ENCODE measurements around the gene AGPS. TPM values are rescaled to one million over a fixed set of nuclear protein-coding genes. Genes with fewer than 3 reads are reported as not detected.

AGPS gene
- total RNA-seq, 1 donor = 33.1 TPM

DNA sequence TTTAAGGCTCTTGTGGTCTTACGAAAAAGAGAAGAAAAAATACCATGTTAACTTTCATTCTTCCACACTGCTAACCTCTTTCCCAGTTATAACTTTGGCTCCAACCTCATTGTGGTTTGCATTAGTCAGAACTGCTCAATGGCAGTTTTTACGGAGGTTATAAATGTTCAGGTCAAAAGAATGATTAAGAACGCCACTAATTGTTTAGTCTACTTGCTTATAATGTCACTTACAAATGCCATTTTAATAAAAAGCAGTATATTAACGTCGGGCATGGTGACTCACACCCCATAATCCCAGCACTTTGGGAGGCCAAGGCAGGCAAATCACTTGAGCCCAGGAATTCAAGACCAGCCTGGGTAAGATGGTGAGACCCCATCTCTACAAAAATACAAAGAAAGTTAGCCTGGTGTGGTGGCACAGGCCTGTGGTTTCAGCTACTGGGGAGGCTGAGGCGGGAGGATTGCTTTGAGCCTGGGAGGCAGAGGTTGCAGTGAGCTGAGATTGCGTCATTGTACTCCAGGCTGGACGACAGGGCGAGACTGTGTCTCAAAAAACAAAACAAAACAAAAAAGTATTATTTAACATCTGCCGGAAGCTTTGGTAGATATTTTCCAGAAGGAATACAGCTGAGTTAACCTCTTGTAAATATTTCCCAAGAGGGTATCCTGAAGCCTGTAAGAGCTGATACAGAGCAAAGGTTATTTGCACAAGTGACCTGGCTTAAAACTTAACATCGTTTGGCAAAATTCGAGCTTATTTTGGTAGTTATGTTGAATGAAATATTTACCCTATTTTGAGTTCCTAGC is 5.1 kb downstream of the AGPS start:
- TF ChIP-seq, protein P1, sequence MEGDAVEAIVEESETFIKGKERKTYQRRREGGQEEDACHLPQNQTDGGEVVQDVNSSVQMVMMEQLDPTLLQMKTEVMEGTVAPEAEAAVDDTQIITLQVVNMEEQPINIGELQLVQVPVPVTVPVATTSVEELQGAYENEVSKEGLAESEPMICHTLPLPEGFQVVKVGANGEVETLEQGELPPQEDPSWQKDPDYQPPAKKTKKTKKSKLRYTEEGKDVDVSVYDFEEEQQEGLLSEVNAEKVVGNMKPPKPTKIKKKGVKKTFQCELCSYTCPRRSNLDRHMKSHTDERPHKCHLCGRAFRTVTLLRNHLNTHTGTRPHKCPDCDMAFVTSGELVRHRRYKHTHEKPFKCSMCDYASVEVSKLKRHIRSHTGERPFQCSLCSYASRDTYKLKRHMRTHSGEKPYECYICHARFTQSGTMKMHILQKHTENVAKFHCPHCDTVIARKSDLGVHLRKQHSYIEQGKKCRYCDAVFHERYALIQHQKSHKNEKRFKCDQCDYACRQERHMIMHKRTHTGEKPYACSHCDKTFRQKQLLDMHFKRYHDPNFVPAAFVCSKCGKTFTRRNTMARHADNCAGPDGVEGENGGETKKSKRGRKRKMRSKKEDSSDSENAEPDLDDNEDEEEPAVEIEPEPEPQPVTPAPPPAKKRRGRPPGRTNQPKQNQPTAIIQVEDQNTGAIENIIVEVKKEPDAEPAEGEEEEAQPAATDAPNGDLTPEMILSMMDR (IDR thresholded peaks at IDR 0.05; ENCODE audit: insufficient read depth, low read length) = no peak
- no peak overlapping the region for H3K4me3 ChIP-seq (ENCODE audit: low read depth, low read length)
- peak; percentile 92 for DNase-seq (ENCODE audit: low read depth)

GRCh38 chr2:177398290-177398683 is 5.7 kb downstream of the AGPS start:
- H3K4me3 ChIP-seq (ENCODE audit: low read depth, low read length) = no peak overlapping the region
- no peak for DNase-seq (ENCODE audit: low read depth)
- TF ChIP-seq, protein P1 (IDR thresholded peaks at IDR 0.05; ENCODE audit: insufficient read depth, low read length) = no peak

- TF ChIP-seq, protein P1 (IDR thresholded peaks at IDR 0.05; ENCODE audit: insufficient read depth, low read length) = no peak
- H3K4me3 ChIP-seq (ENCODE audit: low read depth, low read length) = no peak overlapping the region
- DNase-seq (ENCODE audit: low read depth) = no peak
Observed at GRCh38 chr2:177398791-177399190, 6.2 kb downstream of the AGPS start.

GRCh38 chr2:177399376-177399775 is 6.8 kb downstream of the AGPS start:
- no peak overlapping the region for H3K4me3 ChIP-seq (ENCODE audit: low read depth, low read length)
- TF ChIP-seq, protein P1 (IDR thresholded peaks at IDR 0.05; ENCODE audit: insufficient read depth, low read length) = no peak
- no peak for DNase-seq (ENCODE audit: low read depth)

GRCh38 chr2:177400337-177400923 is 7.9 kb downstream of the AGPS start:
- TF ChIP-seq, protein P1 (IDR thresholded peaks at IDR 0.05; ENCODE audit: insufficient read depth, low read length) = no peak
- no peak overlapping the region for H3K4me3 ChIP-seq (ENCODE audit: low read depth, low read length)
- peak; percentile 43 for DNase-seq (ENCODE audit: low read depth)

DNA sequence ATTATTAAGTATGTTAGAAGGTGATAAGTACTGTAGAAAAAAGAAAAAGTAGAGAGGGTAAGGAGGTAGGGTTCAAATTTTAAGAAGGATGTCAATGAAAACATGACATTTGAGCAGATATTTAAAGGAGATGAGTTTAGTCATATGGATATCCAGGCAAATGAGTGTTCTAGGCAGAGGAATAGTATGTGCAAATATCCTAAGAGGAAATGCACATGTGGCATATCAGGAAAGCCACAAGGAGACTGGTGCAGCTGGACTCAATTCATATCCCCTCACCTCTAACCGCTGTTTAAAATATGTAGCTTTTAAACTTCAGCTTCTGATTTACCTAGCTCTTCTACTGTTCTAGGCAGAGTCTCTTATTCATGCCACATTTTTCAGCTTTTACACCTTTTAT is 9.5 kb downstream of the AGPS start:
- H3K4me3 ChIP-seq (ENCODE audit: low read depth, low read length) = no peak overlapping the region
- DNase-seq (ENCODE audit: low read depth) = no peak
- TF ChIP-seq, protein P1 (IDR thresholded peaks at IDR 0.05; ENCODE audit: insufficient read depth, low read length) = no peak

Data from fibroblast of the aortic adventitia (primary cell).